ENCODE results near the gene RAMACL.
A peak's percentile ranks its signal among the peaks of the same experiment; 100 is the strongest.

Gene RAMACL

GRCh38 chr6:166617359-166617758 lies 30.9 kb upstream of the RAMACL start:
- DNase-seq, result no peak

DNA sequence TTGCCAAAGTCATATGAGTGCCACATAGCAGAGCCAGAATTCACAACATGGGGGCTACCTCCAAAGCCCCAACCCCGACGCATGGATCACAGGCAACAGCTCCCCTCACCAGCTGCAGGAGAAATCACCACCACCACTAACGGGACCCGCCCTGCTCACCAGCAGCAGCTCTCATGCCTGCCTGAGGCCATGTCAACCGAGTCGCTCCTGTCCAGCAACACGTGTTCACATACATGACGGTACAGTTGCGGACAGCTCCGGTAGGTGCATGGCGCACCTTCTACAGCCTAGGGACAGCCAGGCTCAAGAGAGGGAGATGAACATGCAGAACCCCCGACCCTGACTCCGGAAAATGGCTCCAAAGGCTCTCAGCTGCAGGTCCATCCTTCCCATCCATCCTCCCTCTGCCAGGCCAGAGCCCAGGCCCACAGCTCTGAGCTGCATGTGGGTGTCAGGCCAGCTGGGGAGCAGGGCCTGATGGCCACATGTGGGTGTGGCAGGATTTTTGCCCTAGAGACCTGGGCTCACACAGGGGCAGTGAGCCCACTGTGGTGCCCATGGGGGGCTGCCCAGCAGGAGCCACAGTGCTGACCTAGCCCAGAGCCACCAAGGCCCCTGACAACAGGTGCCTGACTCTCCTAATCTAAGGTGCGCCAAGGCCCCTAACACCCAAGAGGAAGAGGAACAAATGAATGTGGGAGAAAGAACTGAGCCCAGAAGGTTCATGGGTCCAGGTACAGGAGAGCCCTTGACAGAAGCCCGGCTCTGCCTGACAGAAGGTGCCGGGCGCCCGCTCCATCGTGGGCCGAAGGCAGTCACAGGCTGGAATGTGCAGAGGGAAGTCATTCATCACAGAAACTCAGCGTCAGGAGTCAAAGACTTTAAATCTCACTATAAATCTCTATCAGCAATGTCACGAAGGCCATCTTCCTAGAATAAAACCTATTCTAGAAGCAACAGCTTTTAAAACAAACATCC lies 30.1 kb upstream of the RAMACL start:
- no peak for DNase-seq

DNA sequence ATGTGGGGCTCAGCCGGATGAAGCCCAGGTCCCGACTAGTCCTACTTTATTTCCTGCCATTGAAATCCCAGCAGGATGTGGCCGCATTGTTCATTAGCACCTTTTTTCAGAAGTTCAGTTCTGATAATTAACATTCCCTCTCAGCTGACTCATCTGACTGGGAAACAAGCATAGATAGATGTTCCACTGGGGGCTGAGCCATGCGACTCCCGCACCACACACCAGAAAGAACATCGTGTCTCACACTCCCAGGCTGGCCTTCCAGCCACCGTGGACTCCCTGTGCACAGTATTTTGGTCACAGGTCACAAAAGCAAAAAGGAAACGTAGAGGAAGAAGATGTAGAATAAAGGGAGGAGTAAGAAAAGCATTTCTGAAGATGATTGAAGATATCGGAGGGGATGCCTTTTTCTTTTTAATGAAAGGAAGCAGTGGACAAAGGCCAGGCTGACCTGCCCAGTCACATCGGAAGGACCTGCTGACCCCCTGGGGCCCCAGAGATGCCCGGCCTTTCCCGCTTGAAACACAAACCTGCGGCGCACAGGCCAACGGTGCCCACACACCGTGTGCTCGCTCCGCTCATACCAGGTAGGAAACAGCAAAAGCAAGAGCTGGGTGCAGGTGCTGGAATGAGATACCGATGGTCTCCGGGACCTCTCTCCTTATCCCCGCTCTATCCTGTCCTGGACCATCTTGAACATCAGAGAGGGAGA lies 28.7 kb upstream of the RAMACL start:
- DNase-seq, result no peak

DNA sequence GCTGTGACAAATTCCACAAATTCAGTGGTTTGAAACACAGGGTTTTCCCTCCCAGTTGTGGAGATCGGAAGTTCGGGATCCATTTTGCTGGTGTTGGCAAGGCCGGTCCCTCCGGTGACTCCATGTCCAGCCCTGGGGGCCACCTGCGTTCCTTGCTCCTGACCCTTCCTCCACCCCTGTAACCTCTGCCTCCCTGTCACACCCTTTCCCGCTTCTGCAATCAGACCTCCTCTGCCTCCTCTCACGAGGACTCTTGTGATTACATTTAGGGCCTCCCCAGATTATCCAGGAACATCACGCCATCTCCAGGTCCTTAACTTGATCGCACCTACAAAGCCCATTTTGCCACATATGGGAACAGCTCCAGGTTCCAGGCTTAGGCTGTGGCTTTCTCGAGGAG lies 28.1 kb upstream of the RAMACL start:
- no peak for DNase-seq

DNA sequence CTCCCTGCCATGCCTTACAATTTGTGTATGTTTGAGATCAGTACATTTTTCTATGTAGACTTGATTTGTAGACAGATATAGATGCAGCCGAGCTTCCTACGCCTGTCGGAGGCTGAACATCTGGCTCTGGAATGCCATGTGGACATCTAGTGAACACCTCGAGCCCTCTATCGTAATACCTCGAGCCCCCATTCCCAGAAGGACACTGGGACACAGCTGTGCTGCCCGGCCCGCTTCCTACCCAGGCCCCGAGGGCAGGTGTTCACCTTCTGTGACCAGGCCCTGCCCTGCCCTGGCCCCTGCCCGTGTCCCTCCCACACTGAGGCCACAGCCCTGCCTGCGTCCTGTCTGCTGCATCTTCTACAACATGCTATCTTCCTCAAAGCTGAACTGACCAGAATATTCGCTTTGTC lies 27.7 kb upstream of the RAMACL start:
- DNase-seq, result no peak

DNA sequence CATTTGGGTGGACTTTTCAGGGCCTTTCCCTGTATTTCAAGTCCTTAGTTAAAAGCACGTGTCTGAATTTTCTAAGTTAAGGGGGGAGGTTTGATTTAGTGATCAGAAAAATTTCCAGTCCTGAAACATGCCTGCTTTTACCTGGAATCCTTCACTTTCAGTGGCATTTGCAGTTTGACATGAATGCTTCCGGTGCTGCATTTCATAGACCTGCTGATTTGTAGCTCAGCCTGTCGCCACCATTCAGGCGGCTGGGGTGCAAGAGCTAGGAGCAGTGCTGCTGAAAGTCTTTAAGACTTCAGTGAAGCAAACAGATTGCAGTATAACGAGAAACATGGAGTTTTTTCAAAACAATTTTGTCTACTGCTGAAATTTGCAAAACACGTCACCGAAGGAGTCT lies 26.5 kb upstream of the RAMACL start:
- no peak for DNase-seq

DNA sequence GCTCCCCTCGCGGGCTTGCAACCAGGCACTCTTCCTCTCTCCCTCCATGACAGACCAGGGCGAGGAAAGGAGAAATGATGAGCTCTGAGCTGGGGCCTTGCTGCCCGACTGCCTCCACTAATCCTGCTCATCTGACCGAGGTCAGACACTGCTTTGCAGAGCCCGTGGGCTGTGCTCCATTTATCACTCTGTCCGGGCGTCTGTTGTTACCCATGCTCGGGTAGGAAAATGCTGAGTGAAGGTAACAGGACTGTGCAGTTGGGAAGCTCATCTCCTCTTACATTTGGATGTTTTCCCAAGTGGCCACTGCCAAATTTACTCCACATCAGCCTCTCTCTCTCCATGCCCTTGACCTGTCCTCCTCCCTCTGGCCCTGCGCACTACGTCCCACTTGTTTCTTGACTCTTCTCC lies 26.0 kb upstream of the RAMACL start:
- DNase-seq, result no peak

DNA sequence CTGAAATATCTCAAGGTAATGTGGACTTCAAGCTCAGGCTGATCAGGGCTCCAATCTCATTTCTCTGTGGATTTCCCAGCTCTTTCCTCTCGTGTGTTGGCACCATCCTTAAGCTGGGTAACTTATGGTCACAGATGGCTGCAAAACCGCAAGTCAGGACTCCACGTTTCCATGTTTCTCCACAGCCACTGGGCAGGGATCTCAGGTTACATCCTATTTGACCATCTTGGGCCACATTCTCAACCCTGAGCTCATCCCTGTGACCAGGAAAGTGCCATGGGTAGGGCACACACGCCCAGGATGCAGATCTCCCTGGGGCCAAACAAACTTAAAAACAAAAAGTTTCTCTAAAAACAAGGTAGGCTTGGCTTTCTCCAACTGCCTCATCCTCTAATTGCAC lies 25.2 kb upstream of the RAMACL start:
- DNase-seq, result no peak

- DNase-seq, result no peak
Observed at GRCh38 chr6:166610069-166610468, 23.6 kb upstream of the RAMACL start.

DNA sequence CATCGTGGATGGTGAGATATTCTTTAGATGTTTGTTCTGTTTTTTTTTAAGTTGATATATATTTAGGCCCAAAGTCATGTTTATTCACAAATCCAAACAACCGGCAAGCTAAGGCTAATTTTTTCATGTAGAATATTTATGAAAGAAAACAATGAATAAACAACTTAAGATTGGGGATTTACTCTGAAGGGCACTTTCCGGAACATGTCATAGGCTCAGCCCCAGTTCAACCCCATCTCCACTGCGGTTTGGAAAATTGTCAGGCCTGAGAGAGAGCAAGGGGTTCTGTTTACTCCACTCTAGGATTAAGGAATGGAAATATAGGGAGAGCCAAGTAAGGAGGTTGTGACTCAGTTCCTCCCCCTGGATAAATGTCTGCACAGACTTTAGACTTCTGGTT lies 22.3 kb upstream of the RAMACL start:
- DNase-seq, result no peak

DNA sequence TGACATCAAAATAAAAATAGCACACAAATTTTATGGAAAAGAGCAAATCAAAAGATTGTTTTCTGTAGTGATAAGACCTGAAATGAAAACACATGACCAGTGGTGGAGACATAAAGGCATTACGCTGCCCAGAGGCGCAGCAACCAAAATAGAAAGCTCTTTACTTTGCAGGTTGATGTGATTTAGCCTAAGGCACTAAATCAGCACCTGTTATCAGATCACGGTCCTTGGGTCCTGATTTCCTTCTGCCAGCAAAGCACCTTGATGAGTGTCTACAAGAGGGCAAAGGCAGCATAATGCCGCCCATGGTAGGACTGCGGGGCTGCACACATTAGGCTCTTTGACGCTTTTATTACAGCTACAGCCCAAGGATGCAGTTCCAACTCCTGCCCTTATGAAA lies 19.3 kb upstream of the RAMACL start:
- no peak for DNase-seq

- DNase-seq, result no peak
Observed at GRCh38 chr6:166604911-166605310, 18.4 kb upstream of the RAMACL start.

- DNase-seq, result no peak
Observed at GRCh38 chr6:166604328-166604727, 17.9 kb upstream of the RAMACL start.

DNA sequence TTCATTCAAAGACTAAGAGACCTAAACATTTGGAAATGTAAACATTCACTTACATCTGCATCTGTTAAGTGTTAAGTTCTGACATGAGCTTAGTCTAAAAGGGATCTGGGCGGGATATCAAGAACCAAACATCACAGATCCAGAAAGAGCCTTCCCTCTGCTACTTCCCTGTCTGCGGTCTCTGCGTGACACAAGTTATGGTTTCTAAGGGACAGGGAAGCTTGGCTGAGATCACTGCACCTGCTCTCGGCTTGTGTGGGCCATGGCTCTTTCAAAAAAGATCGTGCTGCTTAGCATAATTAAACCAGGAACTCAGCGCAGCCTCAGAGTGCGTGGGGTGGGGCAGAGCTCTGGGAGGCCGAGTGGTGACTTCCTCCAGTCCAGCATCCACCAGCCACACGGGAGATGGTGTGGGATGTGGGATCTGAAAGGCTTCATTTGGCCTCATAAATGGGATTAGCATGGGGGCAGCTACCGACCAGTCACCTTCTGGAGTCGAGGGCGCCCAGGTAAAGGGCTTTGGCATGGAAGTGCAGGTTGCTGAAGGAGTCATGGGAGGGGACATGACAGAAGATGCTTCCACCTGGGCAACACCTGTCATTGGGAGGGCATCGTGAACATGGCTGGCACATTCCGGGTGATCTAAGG lies 16.7 kb upstream of the RAMACL start:
- no peak for DNase-seq

DNA sequence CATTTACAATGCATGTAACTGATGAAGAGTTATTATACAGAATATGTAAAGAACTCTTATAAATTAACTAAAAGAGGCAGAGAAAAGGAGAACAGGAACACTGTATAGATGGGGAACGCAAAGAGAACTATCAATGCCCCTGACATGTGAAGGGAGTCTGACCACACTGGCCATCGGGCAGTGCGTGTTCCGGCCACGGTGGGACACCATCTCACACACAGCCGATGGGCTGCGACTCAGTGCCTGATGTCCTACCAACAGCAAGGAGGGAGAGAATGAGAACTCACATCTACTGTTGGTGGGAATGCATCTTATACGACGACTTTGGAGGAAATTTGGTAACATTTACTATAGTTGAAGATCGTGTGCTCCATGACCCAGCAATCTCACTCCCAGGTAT lies 15.5 kb upstream of the RAMACL start:
- DNase-seq, result no peak

DNA sequence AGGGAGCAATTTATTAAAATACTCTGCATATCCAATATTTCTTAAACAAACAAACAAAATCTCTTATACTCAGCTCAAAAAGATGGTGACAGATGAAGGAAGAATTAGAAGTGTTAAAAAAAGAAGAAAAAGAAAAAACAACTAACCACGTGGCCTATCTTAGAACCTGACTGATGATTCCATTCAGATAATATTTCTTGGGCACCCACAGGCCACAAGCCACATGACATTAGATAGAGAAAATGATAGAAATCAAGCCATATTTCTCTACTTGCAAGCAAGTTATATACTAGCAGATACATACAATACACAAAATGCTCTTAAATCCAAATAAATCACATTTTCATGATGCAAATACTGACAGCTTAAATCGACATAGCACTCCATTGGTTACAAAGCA lies 14.5 kb upstream of the RAMACL start:
- DNase-seq, result no peak

- DNase-seq, result no peak
Observed at GRCh38 chr6:166599205-166599604, 12.7 kb upstream of the RAMACL start.

- DNase-seq, result peak; percentile 93
Observed at GRCh38 chr6:166598441-166599138, 12.1 kb upstream of the RAMACL start.

DNA sequence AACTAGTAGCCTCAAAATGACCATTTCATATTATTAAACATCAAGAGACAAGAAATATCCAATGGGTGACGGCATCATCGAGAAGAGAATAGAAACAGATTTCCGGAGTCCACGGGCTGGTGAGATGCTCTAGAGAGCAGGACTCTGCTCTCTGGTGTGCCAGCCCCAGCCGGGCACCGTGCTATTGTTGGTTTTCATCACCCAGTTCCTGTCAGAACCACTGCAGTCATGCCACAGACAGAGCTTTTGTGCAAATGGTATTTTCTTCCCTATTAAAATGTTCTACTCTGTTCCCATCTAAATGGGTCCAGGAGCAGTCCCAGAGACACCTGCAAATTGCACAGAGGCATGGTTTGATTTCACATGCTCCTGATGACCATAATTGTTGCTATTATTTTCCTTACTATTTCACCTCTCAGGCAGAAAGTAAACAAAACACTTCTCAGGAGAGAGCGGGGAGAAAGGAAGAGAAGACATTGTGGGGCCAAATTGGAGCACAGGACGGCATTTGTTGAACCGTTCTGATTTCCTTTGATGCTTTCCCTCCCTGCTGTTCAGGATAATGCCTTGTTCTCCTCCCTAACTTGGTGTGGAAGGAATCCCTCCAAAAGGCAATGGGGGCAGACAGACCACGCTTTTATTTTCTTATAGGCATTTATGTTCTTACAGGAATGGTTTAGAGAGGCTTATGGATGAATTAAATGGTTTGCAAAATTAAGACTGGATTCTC lies 11.4 kb upstream of the RAMACL start:
- DNase-seq, result no peak

DNA sequence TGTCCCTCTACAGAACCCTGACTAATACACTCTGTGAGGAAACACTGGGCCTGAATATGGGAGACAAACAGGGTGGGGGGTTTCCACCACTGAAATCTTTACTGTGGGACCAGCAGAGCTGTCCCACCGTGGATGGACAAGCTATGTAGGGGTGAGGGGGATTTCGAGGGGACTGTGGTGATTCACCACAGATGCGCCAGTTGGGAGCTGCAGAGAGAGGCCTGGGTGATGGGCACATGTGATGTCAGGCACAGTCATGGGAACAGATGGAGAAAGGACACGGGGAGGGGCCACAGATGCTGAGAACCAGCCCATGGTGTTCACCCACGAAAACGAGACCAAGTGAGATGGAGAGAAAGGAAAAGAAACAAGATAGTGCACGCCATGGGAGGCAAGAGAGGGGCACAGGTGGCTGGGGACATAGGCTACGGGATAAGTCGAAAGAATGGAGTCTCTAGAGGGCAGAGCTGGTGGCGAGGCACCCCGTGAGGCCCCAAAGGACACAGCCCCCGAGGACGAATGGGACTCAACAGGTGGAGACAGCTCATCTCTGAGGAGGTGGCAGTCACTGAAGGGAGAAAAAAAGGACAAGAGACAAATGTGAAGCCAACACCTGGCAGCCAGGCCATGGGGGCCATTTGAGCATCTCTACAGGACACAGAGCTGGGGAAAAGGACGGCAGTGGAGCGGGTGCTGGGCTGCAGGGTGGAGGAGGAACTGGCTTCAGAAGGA lies 10.5 kb upstream of the RAMACL start:
- DNase-seq, result no peak

DNA sequence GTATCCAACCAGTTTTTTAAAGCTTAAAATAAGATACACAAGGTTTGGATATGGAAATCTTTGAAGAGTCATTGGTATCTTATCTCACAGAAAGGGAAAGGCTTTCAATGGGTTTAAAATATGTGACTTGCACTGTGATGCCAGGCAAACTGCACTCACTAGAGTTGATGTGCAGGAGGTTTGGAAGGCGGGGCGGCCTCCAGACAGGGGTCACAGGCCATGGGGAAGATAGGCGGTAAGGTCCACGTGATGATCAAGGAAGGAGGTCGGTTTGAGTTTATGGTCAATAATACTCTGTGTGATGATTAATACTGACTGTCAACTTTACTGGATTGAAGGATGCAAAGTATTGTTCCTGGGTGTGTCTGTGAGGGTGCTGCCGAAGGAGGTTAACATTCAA lies 9.5 kb upstream of the RAMACL start:
- no peak for DNase-seq

Data from NCI-H226 (cell line).